GM12875 (cell line): ENCODE results near the gene ANO5.

Experiments used
- H3K4me3 ChIP-seq: one replicate; pipeline ENCODE4 v1.5.1; 2011; ENCODE audit warnings: low read depth, low read length, control low read depth
- TF ChIP-seq, protein P1 (sequence below): IDR thresholded peaks from 2 replicates; pipeline ENCODE4 v1.5.1; 2011; ENCODE audit warnings: low read depth, mild to moderate bottlenecking, control low read depth, inconsistent platforms, low read length, moderate library complexity, borderline replicate concordance; ENCODE audit not compliant: insufficient read depth

Gene ANO5

DNA sequence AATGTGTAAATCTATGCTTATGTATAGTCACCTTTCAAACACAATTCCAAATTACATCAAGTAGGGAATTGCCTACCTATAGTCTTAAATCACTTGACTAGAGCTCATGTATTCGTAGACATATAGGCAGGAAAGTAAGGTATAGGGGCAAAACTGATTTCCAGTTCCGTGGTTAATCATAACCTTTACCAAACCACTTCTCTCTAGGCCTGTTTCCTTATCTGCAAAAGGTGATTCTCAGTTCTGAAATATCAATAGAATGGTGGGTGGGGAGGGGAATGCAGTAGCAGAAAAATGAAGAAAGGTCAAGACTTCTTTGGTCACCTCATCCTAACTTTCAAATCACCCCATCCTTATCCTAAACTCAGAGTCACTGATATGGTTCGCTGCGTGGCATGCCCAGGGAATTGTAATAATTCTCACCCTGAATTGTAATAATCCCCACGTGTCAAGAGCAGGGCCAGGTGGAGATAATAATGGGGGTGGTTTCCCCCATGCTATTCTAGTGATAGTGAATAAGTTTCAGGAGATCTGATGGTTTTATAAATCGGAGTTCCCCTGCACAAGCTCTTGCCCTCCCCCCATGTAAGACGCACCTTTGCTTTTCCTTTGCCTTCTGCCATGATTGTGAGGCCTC, 1.9 kb upstream of the ANO5 start:
- TF ChIP-seq, protein P1, sequence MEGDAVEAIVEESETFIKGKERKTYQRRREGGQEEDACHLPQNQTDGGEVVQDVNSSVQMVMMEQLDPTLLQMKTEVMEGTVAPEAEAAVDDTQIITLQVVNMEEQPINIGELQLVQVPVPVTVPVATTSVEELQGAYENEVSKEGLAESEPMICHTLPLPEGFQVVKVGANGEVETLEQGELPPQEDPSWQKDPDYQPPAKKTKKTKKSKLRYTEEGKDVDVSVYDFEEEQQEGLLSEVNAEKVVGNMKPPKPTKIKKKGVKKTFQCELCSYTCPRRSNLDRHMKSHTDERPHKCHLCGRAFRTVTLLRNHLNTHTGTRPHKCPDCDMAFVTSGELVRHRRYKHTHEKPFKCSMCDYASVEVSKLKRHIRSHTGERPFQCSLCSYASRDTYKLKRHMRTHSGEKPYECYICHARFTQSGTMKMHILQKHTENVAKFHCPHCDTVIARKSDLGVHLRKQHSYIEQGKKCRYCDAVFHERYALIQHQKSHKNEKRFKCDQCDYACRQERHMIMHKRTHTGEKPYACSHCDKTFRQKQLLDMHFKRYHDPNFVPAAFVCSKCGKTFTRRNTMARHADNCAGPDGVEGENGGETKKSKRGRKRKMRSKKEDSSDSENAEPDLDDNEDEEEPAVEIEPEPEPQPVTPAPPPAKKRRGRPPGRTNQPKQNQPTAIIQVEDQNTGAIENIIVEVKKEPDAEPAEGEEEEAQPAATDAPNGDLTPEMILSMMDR = no peak
- H3K4me3 ChIP-seq = no peak overlapping the region

DNA sequence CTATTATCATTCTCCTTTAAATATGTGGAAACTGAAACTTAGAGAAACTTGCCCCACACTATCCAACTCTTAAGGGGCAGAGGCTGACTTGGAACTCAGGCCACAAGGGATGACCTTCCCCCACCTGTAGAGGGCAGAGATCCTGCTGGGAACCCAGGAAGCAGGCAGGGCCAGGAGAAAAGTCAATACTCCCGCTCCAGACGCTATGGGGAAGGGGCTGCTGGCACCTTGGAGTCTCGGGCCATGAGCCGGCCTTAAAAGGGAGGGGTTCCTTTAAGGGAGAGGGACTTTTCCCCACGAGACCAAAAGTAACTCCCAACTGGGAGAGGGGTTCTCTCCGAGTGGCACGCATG, 620 bp upstream of the ANO5 start:
- TF ChIP-seq, protein P1 = peak; percentile 30; the same call in 1 of the 2 replicates
- peak overlapping the region; percentile 97 for H3K4me3 ChIP-seq

DNA sequence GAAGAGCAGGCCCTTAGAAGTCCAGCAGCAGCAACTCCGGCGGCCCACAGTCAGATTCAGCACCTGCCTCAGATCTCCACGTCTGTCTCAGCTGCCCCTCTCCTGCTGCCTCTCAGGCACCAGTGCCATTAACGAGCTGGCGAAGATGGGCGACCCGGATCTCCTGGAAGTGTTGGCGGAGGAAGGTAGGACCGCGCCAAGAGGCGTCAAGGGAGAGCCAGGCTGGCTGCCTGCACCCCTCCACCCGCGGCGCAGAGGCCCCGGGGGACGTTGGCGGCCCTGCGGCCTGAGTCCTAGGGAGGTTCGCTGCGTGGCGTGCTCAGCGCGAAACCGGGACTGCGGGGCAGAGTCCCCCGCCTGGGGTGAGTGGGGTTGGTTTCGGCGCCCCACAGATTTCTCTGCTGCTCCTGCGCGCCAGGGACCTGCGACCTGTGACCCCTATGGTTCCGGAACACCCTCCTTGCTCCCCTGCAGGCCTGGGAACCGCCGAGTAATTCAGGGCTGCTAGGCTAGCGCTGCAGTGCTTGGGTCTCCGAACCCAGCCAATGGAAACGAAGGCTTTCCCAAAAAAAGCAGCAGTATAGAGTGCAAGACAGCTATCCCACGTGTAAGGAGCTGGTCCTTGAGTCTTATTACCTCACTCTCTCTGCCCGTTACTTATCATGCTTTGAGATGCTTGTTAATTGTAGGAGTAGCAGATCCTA, 615 bp downstream of the ANO5 start:
- TF ChIP-seq, protein P1 = 0 out of 2 replicates have a peak, but pooled peaks have one; percentile 0
- peak overlapping the region; percentile 97 for H3K4me3 ChIP-seq

DNA sequence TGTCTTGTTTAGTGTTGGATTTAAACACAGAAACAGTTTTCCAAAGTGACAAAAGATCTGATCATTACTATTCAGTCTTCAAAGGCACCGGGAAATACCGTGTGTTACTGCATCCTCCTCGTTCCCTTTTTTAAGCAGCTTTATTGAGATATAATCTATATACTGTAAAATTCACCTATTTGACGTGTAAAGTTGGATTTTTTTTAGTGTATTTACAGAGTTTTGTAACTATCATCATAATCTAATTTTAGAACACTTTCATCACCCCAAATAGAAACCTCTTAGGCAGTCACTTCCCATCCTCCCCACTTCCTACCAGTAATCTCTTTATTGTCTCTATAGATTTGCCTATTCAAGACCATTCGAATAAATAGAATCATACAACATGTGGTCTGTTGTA, 1.4 kb downstream of the ANO5 start:
- H3K4me3 ChIP-seq = peak overlapping the region; percentile 97

DNA sequence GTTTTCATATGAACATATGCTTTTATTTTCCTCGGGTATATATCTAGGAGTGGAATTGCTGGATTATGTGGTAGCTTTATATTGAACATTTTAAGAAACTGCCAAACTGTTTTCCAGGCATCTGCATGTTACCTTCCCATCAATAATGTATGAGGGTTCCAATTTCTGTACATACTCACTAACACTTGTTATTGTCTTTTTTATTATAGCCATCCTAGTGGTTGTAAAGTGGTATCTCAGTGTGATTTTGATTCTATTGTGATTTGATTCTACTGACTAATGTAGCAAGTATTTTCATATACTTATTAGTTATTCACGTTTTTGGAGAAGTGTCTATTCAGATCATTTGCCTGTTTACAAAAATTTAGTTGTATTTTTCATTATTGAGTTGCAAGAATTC, 2.0 kb downstream of the ANO5 start:
- TF ChIP-seq, protein P1 = no peak
- H3K4me3 ChIP-seq = peak overlapping the region; percentile 97

More for the DNA sequence above, 1.4 kb downstream of the ANO5 start:
- TF ChIP-seq, protein P1 = no peak

DNA sequence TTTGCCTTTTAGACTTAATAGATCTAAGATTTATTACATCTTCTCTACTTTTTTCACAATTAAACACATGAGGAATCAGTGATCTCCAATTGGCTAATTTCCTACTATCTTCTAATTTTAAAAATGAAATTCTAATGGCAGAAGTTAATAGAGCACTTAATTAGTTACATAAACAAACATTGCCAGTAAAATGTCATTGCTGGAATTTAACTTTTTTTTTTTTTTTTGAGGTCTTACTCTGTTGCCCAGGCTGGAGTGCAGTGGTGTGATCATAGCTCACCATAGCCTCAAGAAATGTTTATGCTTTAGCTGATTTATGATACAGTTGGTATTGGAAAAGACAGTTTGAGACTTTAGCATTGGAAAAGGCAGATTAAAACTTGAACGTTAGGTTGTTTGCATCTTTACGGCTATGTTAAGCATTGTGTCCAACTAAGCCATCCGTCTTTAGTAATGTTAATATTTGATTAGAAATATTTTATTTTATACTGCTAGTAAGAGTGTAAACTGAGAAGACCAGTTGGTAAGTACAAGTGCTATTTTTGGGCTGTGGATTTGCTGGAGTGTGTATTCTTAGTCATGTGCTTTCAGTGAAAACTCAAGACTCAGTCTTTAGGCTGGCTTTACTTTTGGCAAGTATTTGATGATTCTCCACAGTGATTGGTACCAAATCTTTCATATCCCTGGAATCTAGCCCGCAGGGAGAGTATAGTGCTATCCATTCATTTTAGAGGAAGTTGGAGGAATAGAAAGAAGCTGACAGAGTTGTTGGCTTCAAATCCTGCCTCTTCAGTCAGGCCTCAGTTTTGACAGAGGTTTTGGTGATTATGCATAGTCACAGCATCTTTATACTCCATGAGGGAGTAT, 4.5 kb downstream of the ANO5 start:
- TF ChIP-seq, protein P1 = no peak
- H3K4me3 ChIP-seq = no peak overlapping the region
